Neural cell (in vitro differentiated cells): ENCODE data around the gene NOP16.

Source experiments
- EP300 ChIP-seq: fragments of 450-650 bp; conservative IDR thresholded peaks from 2 replicates; pipeline ENCODE4 v1.6.1; 2014; ENCODE audit warnings: antibody characterized with exemption, mild to moderate bottlenecking, moderate library complexity; ENCODE audit not compliant: poor library complexity, severe bottlenecking
- EZH2 ChIP-seq: fragments of 200-600, 300-800 bp; shearing (Covaris generic), sonication (generic); IDR thresholded peaks from 2 replicates; pipeline ENCODE4 v1.6.1; 2014; ENCODE audit warnings: antibody characterized with exemption, low read length, borderline replicate concordance, mild to moderate bottlenecking; ENCODE audit not compliant: insufficient read depth, poor library complexity, severe bottlenecking
- MXI1 ChIP-seq: fragments of 450-650 bp; conservative IDR thresholded peaks from 2 replicates; pipeline ENCODE4 v1.6.1; 2014; ENCODE audit warnings: antibody characterized with exemption, mild to moderate bottlenecking; ENCODE audit not compliant: poor library complexity, severe bottlenecking
- POLR2AphosphoS5 ChIP-seq: IDR thresholded peaks from 2 replicates; pipeline ENCODE4 v1.6.1; 2012
- RAD21 ChIP-seq: fragments of 450-650 bp; conservative IDR thresholded peaks from 2 replicates; pipeline ENCODE4 v1.6.1; 2014; ENCODE audit warnings: antibody characterized with exemption, mild to moderate bottlenecking, moderate library complexity
- TAF1 ChIP-seq: IDR thresholded peaks from 2 replicates; pipeline ENCODE4 v1.6.1; 2012; ENCODE audit warnings: low read depth
- TF ChIP-seq, protein P1 (sequence below): fragments of 450-650 bp; IDR thresholded peaks from 2 replicates; pipeline ENCODE4 v1.5.1; 2014; ENCODE audit warnings: antibody characterized with exemption, mild to moderate bottlenecking, moderate library complexity; ENCODE audit not compliant: poor library complexity, severe bottlenecking
- TF ChIP-seq, protein P2 (sequence below): IDR thresholded peaks from 2 replicates; pipeline ENCODE4 v1.6.1; 2012; ENCODE audit warnings: borderline replicate concordance

DNA sequence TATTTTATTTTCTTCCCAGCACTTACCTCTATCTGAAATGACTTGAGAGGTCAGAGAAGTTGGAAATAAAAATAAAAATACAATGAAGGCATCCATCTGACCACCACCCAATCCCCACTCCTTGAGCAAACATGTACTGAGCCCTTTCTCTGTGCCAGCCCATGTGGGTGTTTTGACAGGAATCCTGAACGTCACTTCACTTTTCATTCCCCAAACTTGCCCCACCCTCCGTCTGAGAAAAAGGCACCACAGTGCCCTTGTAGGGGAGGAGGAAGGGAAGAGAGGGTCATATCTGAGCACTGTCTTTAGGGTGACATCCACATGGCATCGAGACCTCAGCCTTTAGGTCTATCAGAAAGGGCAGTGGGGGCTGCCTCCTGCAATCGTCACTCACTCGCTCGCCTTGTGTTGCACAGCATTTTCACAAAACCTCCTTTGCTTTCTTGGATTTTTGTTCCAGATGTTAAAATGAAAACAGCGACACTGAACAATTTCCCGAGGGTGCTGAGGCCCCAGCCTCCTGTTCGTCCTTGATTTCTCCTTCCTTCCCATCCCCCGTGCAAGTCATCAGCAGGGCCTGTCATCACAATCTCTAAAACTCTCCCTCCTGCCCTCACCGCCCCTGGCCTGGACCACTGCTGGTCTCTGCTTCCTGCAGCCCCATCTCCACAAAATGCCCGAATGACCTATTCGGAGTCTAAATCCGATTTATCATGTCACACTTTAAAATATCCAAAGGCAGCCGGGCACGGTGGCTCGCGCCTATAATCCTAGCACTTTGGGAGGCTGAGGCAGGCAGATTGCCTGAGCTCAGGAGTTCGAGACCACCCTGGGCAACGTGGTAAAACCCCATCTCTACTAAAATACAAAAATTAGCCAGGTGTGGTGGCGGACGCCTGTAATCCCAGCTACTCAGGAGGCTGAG lies 13.1 kb upstream of the NOP16 start:
- TF ChIP-seq, protein P1, sequence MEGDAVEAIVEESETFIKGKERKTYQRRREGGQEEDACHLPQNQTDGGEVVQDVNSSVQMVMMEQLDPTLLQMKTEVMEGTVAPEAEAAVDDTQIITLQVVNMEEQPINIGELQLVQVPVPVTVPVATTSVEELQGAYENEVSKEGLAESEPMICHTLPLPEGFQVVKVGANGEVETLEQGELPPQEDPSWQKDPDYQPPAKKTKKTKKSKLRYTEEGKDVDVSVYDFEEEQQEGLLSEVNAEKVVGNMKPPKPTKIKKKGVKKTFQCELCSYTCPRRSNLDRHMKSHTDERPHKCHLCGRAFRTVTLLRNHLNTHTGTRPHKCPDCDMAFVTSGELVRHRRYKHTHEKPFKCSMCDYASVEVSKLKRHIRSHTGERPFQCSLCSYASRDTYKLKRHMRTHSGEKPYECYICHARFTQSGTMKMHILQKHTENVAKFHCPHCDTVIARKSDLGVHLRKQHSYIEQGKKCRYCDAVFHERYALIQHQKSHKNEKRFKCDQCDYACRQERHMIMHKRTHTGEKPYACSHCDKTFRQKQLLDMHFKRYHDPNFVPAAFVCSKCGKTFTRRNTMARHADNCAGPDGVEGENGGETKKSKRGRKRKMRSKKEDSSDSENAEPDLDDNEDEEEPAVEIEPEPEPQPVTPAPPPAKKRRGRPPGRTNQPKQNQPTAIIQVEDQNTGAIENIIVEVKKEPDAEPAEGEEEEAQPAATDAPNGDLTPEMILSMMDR, result no peak
- TF ChIP-seq TAF1 (no peak), EP300 (no peak), EZH2 (no peak), POLR2AphosphoS5 (no peak), MXI1 (no peak), RAD21 (no peak)
- TF ChIP-seq, protein P2, sequence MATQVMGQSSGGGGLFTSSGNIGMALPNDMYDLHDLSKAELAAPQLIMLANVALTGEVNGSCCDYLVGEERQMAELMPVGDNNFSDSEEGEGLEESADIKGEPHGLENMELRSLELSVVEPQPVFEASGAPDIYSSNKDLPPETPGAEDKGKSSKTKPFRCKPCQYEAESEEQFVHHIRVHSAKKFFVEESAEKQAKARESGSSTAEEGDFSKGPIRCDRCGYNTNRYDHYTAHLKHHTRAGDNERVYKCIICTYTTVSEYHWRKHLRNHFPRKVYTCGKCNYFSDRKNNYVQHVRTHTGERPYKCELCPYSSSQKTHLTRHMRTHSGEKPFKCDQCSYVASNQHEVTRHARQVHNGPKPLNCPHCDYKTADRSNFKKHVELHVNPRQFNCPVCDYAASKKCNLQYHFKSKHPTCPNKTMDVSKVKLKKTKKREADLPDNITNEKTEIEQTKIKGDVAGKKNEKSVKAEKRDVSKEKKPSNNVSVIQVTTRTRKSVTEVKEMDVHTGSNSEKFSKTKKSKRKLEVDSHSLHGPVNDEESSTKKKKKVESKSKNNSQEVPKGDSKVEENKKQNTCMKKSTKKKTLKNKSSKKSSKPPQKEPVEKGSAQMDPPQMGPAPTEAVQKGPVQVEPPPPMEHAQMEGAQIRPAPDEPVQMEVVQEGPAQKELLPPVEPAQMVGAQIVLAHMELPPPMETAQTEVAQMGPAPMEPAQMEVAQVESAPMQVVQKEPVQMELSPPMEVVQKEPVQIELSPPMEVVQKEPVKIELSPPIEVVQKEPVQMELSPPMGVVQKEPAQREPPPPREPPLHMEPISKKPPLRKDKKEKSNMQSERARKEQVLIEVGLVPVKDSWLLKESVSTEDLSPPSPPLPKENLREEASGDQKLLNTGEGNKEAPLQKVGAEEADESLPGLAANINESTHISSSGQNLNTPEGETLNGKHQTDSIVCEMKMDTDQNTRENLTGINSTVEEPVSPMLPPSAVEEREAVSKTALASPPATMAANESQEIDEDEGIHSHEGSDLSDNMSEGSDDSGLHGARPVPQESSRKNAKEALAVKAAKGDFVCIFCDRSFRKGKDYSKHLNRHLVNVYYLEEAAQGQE, result no peak
